WTC11 (cell line): ENCODE measurements around the gene MEGF11. TPM values are rescaled to one million over a fixed set of nuclear protein-coding genes. Genes with fewer than 3 reads are reported as not detected.
"Not testable (repeated sequence)": the region's sequence is repeated elsewhere in the genome, so short reads cannot be mapped to it uniquely, and the experiment has no call there.

Source experiments
- ATAC-seq: fragments of 200-7000 bp; cut with Tn5 transposase; 2 replicates; pipeline ENCODE4 v1.10.0; 2021; ENCODE audit warnings: mild to moderate bottlenecking, moderate library complexity
- CTCF ChIA-PET: fragments of 300-600 bp; sonication (Branson Sonifier 250); formaldehyde crosslinking; loops from one replicate; lab custom pipeline; 2021; ENCODE audit warnings: antibody characterized with exemption; lab: Charles Lee
- POLR2A ChIA-PET: fragments of 350-600 bp; sonication (Branson Sonifier 250); formaldehyde crosslinking; loops from one replicate; lab custom pipeline; 2021; ENCODE audit warnings: antibody characterized with exemption; lab: Charles Lee
- DNase-seq: peaks from one replicate; pipeline ENCODE4 v3.0.0; 2021; ENCODE audit warnings: low spot score
- H3K27ac Mint-ChIP-seq: 2 replicates; pipeline ENCODE4 v1.8.0; 2021; ENCODE audit warnings: mixed read lengths
- H3K27me3 Mint-ChIP-seq: 2 replicates; pipeline ENCODE4 v1.8.0; 2021; ENCODE audit warnings: low read depth, mild to moderate bottlenecking, moderate library complexity, mixed read lengths
- H3K36me3 Mint-ChIP-seq: 2 replicates; pipeline ENCODE4 v1.8.0; 2021; ENCODE audit warnings: mixed read lengths
- H3K4me1 Mint-ChIP-seq: 2 replicates; pipeline ENCODE4 v1.8.0; 2022; ENCODE audit warnings: mixed read lengths
- H3K4me3 Mint-ChIP-seq: 2 replicates; pipeline ENCODE4 v1.8.0; 2021; ENCODE audit warnings: mild to moderate bottlenecking, moderate library complexity, mixed read lengths
- H3K9me3 Mint-ChIP-seq: 2 replicates; pipeline ENCODE4 v1.8.0; 2021; ENCODE audit warnings: mixed read lengths
- CBFB ChIP-seq: sonication (generic); formaldehyde crosslinking; IDR thresholded peaks from 2 replicates; pipeline ENCODE4 v1.8.1; 2022; ENCODE audit warnings: mild to moderate bottlenecking, low read depth, missing genetic modification reagents
- CREM ChIP-seq: sonication (generic); formaldehyde crosslinking; IDR thresholded peaks from 2 replicates; pipeline ENCODE4 v1.8.1; 2022; ENCODE audit warnings: mild to moderate bottlenecking, missing genetic modification reagents, moderate library complexity
- E2F4 ChIP-seq: sonication (generic); formaldehyde crosslinking; IDR thresholded peaks from 2 replicates; pipeline ENCODE4 v1.8.1; 2022; ENCODE audit warnings: low read depth, mild to moderate bottlenecking, moderate library complexity, missing genetic modification reagents, borderline replicate concordance
- EMX1 ChIP-seq: fragments of 250-450 bp; sonication (Bioruptor Pico); IDR thresholded peaks from 2 replicates; pipeline ENCODE4 v1.8.0; 2021; ENCODE audit warnings: mild to moderate bottlenecking
- JAZF1 ChIP-seq: fragments of 250-450 bp; sonication (Bioruptor Pico); IDR thresholded peaks from 2 replicates; pipeline ENCODE4 v1.9.0; 2021; ENCODE audit warnings: moderate library complexity, mild to moderate bottlenecking, inconsistent platforms
- MXD4 ChIP-seq: fragments of 250-450 bp; sonication (Bioruptor Pico); IDR thresholded peaks from 2 replicates; pipeline ENCODE4 v1.8.0; 2021; ENCODE audit warnings: mild to moderate bottlenecking, moderate library complexity, borderline replicate concordance
- MYBL2 ChIP-seq: sonication (generic); formaldehyde crosslinking; IDR thresholded peaks from 2 replicates; pipeline ENCODE4 v1.8.1; 2023; ENCODE audit warnings: mild to moderate bottlenecking, moderate library complexity, missing genetic modification reagents
- PRRX2 ChIP-seq: fragments of 250-450 bp; sonication (Bioruptor Pico); IDR thresholded peaks from 2 replicates; pipeline ENCODE4 v1.8.0; 2021; ENCODE audit warnings: mild to moderate bottlenecking
- SOX15 ChIP-seq: fragments of 250-450 bp; sonication (Bioruptor Pico); IDR thresholded peaks from 2 replicates; pipeline ENCODE4 v1.9.0; 2021; ENCODE audit warnings: mild to moderate bottlenecking
- SP1 ChIP-seq: sonication (generic); formaldehyde crosslinking; conservative IDR thresholded peaks from 2 replicates; pipeline ENCODE4 v1.8.1; 2022; ENCODE audit warnings: missing genetic modification reagents
- ZBTB21 ChIP-seq: sonication (generic); formaldehyde crosslinking; IDR thresholded peaks from 2 replicates; pipeline ENCODE4 v1.8.1; 2023; ENCODE audit warnings: mild to moderate bottlenecking, missing genetic modification reagents, borderline replicate concordance
- ZNF138 ChIP-seq: sonication (generic); formaldehyde crosslinking; conservative IDR thresholded peaks from 2 replicates; pipeline ENCODE4 v1.8.1; 2022; ENCODE audit warnings: mild to moderate bottlenecking, moderate library complexity, missing genetic modification reagents
- ZNF263 ChIP-seq: sonication (generic); formaldehyde crosslinking; IDR thresholded peaks from 2 replicates; pipeline ENCODE4 v1.8.1; 2022; ENCODE audit warnings: low read depth, mild to moderate bottlenecking, moderate library complexity, missing genetic modification reagents
- ZNF416 ChIP-seq: fragments of 250-450 bp; sonication (Bioruptor Pico); IDR thresholded peaks from 2 replicates; pipeline ENCODE4 v1.9.0; 2021; ENCODE audit warnings: mild to moderate bottlenecking, inconsistent platforms
- ZNF425 ChIP-seq: fragments of 250-450 bp; sonication (Bioruptor Pico); conservative IDR thresholded peaks from 2 replicates; pipeline ENCODE4 v1.9.0; 2021; ENCODE audit warnings: mild to moderate bottlenecking
- ZNF671 ChIP-seq: fragments of 250-450 bp; sonication (Bioruptor Pico); IDR thresholded peaks from 2 replicates; pipeline ENCODE4 v1.8.0; 2021; ENCODE audit warnings: mild to moderate bottlenecking
- total RNA-seq: library from RNA; stranded (reverse); gene quantifications from 3 replicates; pipeline ENCODE4 v1.2.3, GENCODE V29; 2021
- TF ChIP-seq, protein P1 (sequence below): fragments of 250-450 bp; sonication (Bioruptor Pico); IDR thresholded peaks from 2 replicates; pipeline ENCODE4 v1.8.0; 2021; ENCODE audit warnings: mild to moderate bottlenecking
- TF ChIP-seq, protein P2 (sequence below): fragments of 200-600 bp; IDR thresholded peaks from 2 replicates; pipeline ENCODE4 v1.8.0; 2022; ENCODE audit warnings: antibody characterized with exemption
- TF ChIP-seq, protein P3 (sequence below): sonication (generic); formaldehyde crosslinking; IDR thresholded peaks from 2 replicates; pipeline ENCODE4 v1.8.0; 2023; ENCODE audit warnings: missing genetic modification reagents, mild to moderate bottlenecking, borderline replicate concordance

Gene MEGF11
- total RNA-seq, 1 experiment from 2014 or later: 3.3 TPM

DNA sequence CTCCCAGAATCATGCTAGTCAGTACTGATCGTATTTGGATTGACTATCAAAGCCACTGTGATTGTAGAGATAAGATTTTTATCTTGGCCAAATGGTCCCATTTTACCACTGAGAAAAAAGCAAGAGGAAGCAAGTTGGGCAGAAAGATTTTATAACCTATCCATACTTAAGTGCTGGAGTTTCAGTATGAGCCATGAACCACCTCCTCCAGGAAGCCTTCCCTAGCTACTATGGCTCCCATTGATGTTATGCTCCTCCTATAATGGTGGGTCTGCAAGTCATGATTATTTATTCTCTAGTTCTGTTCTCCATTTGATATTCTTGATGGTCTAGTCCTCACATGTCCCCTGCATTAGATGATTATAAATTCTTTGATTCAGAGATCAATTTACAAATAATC, 6.6 kb downstream of the MEGF11 start:
- H3K36me3 Mint-ChIP-seq: no peaks in the 10 kb centered on the region
- ChIA-PET CTCF (no interaction called here), POLR2A (no interaction called here)
- peaks cover 31% of the 10 kb centered on the region for H3K4me1 Mint-ChIP-seq
- peaks cover 25% of the 10 kb centered on the region for H3K27me3 Mint-ChIP-seq
- no peak overlapping the region for H3K27ac Mint-ChIP-seq
- ATAC-seq: no peak
- TF ChIP-seq ZBTB21 (CRISPR knock-in tag) (no peak), PRRX2 (CRISPR knock-in tag) (no peak), JAZF1 (CRISPR knock-in tag) (no peak), CBFB (CRISPR knock-in tag) (no peak), SP1 (CRISPR knock-in tag) (no peak), CREM (CRISPR knock-in tag) (no peak)
- TF ChIP-seq, protein P1, sequence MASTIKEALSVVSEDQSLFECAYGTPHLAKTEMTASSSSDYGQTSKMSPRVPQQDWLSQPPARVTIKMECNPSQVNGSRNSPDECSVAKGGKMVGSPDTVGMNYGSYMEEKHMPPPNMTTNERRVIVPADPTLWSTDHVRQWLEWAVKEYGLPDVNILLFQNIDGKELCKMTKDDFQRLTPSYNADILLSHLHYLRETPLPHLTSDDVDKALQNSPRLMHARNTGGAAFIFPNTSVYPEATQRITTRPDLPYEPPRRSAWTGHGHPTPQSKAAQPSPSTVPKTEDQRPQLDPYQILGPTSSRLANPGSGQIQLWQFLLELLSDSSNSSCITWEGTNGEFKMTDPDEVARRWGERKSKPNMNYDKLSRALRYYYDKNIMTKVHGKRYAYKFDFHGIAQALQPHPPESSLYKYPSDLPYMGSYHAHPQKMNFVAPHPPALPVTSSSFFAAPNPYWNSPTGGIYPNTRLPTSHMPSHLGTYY (CRISPR knock-in tag): no peak
- TF ChIP-seq, protein P2, sequence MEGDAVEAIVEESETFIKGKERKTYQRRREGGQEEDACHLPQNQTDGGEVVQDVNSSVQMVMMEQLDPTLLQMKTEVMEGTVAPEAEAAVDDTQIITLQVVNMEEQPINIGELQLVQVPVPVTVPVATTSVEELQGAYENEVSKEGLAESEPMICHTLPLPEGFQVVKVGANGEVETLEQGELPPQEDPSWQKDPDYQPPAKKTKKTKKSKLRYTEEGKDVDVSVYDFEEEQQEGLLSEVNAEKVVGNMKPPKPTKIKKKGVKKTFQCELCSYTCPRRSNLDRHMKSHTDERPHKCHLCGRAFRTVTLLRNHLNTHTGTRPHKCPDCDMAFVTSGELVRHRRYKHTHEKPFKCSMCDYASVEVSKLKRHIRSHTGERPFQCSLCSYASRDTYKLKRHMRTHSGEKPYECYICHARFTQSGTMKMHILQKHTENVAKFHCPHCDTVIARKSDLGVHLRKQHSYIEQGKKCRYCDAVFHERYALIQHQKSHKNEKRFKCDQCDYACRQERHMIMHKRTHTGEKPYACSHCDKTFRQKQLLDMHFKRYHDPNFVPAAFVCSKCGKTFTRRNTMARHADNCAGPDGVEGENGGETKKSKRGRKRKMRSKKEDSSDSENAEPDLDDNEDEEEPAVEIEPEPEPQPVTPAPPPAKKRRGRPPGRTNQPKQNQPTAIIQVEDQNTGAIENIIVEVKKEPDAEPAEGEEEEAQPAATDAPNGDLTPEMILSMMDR: no peak
- no peak overlapping the region for H3K4me3 Mint-ChIP-seq
- DNase-seq: no peak
- H3K9me3 Mint-ChIP-seq: no peaks in the 10 kb centered on the region

GRCh38 chr15:66245832-66246231, 7.7 kb downstream of the MEGF11 start:
- peaks cover 14% of the 10 kb centered on the region for H3K27me3 Mint-ChIP-seq
- H3K4me1 Mint-ChIP-seq: peaks cover 32% of the 10 kb centered on the region

GRCh38 chr15:66241908-66242285, 11.7 kb downstream of the MEGF11 start:
- H3K9me3 Mint-ChIP-seq: no peaks in the 10 kb centered on the region
- ATAC-seq (no peak), DNase-seq (no peak)
- peaks cover 3% of the 10 kb centered on the region; the same call in 1 of the 2 replicates for H3K27me3 Mint-ChIP-seq
- CTCF ChIA-PET: no interaction called here
- H3K4me3 Mint-ChIP-seq: no peak overlapping the region
- peaks cover 12% of the 10 kb centered on the region for H3K4me1 Mint-ChIP-seq
- POLR2A ChIA-PET: no interaction called here
- no peaks in the 10 kb centered on the region for H3K36me3 Mint-ChIP-seq
- no peak for TF ChIP-seq ZNF425 (CRISPR knock-in tag)
- TF ChIP-seq ZNF416 (CRISPR knock-in tag): no peak
- no peak for TF ChIP-seq ZNF138 (CRISPR knock-in tag)
- TF ChIP-seq ZNF671 (CRISPR knock-in tag): no peak
- no peak for TF ChIP-seq ZNF263 (CRISPR knock-in tag)
- TF ChIP-seq MYBL2 (CRISPR knock-in tag): no peak
- no peak for TF ChIP-seq MXD4 (CRISPR knock-in tag)
- TF ChIP-seq, protein P3, sequence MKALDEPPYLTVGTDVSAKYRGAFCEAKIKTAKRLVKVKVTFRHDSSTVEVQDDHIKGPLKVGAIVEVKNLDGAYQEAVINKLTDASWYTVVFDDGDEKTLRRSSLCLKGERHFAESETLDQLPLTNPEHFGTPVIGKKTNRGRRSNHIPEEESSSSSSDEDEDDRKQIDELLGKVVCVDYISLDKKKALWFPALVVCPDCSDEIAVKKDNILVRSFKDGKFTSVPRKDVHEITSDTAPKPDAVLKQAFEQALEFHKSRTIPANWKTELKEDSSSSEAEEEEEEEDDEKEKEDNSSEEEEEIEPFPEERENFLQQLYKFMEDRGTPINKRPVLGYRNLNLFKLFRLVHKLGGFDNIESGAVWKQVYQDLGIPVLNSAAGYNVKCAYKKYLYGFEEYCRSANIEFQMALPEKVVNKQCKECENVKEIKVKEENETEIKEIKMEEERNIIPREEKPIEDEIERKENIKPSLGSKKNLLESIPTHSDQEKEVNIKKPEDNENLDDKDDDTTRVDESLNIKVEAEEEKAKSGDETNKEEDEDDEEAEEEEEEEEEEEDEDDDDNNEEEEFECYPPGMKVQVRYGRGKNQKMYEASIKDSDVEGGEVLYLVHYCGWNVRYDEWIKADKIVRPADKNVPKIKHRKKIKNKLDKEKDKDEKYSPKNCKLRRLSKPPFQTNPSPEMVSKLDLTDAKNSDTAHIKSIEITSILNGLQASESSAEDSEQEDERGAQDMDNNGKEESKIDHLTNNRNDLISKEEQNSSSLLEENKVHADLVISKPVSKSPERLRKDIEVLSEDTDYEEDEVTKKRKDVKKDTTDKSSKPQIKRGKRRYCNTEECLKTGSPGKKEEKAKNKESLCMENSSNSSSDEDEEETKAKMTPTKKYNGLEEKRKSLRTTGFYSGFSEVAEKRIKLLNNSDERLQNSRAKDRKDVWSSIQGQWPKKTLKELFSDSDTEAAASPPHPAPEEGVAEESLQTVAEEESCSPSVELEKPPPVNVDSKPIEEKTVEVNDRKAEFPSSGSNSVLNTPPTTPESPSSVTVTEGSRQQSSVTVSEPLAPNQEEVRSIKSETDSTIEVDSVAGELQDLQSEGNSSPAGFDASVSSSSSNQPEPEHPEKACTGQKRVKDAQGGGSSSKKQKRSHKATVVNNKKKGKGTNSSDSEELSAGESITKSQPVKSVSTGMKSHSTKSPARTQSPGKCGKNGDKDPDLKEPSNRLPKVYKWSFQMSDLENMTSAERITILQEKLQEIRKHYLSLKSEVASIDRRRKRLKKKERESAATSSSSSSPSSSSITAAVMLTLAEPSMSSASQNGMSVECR (CRISPR knock-in tag): no peak
- TF ChIP-seq EMX1 (CRISPR knock-in tag): no peak
- TF ChIP-seq E2F4 (CRISPR knock-in tag): no peak
- no peak for TF ChIP-seq SOX15
- H3K27ac Mint-ChIP-seq: no peak overlapping the region

More at GRCh38 chr15:66245832-66246231, 7.7 kb downstream of the MEGF11 start:
- H3K4me3 Mint-ChIP-seq, H3K9me3 Mint-ChIP-seq, DNase-seq, H3K27ac Mint-ChIP-seq, CTCF ChIA-PET, ATAC-seq, H3K36me3 Mint-ChIP-seq, POLR2A ChIA-PET: not testable (repeated sequence)
